ENCODE data around the gene RPL32.

RPL32 gene

DNA sequence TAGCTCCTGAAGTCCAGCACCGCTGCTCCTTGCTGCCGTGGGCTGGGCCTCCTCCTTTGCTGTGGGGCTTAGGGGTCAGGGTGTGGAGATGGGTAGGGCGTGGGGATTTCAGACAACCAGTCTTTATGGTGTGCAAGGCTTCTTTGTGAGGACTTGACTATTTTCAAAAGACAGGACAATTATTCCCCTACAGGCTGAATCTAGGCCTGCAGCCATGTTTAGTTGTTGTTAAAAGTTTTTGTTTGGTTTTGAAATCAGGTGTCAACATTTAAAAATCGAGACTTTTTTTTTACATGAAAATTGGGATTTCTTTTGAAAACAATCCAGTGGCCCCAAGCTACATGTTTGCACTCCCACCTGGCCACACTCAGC is 10.6 kb downstream of the RPL32 start:
- DNase-seq, result no peak

DNA sequence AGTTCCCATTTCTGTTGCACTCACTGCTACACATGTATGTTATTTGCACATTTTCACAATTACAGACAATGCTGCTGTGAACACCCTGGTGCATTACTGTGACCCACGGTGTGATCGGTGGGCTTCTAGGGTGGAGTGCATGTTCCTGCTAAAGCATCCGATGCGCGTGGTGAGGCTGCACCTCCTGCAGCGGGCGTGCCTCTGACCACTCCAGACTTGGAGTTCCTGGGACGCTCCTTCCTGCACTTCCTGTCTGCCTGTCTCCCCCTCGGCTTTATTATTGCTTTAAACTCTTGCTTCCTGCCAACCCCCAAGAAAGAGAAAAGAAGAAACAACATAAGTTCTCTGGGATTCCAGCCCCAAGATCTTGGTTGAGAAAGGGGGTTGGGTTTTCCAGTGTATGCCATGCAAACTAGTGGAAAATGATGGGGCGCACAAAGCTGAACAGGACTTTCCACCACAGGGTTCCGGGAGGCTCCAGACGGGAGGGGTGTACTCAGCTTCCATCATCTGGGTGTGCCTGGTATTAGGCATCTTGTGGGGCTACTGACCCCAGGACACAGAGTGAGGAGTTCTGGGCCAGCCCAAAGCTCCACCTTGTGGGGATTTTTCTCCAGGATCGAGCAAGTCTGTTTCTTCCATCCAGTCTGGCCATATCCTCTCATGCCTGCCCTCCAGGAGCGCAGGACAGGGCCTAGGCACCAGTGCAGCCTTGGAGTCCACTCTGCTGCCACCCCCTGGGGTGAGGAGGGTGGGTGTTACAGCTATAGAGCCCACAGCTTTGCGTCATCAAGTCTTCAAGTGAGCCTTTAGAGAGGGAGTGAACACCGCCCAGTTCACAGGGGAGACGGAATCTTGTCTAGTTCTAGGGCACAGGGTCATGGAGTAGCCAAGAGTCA is 11.2 kb downstream of the RPL32 start:
- no peak for DNase-seq

GRCh38 chr3:12829404-12829803 is 12.0 kb downstream of the RPL32 start:
- DNase-seq, result no peak

DNA sequence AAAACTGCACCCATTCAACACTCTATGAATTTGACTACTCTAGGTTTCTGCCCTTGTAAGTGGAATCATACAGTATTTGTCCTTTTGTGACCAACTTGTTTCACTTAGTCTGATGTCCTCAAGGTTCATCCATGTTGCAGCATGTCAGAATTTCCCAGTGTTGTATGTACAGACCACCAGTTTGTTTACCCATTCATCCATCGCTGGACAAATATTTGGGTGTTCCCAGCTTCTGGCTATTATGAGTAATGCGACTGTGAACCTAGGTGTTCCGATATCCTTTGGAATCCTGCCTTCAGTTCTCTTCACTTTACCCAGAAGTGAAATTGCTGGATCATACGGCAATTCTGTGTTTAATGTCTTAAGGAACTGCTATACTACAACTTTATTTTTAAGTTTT is 12.6 kb downstream of the RPL32 start:
- no peak for DNase-seq

DNA sequence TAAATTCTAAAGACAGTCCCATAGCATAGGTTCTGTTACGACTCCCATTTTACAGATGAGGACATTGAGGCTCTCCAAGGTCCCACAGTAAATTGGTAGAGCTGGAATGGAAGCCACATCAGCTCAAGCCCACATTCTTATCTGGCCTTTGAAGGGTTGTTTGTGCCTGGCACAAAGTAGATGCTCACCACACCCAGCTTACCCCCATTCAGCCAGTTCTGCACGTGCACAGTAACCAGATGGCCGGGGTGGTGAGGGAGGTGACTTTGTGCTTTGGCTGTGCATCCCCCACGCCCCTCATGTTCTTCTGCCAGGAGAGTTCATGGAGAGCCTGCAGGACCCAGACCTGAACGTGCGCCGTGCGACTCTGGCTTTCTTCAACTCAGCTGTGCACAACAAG is 16.2 kb downstream of the RPL32 start:
- DNase-seq, result no peak

GRCh38 chr3:12824299-12824698 is 17.1 kb downstream of the RPL32 start:
- no peak for DNase-seq

DNA sequence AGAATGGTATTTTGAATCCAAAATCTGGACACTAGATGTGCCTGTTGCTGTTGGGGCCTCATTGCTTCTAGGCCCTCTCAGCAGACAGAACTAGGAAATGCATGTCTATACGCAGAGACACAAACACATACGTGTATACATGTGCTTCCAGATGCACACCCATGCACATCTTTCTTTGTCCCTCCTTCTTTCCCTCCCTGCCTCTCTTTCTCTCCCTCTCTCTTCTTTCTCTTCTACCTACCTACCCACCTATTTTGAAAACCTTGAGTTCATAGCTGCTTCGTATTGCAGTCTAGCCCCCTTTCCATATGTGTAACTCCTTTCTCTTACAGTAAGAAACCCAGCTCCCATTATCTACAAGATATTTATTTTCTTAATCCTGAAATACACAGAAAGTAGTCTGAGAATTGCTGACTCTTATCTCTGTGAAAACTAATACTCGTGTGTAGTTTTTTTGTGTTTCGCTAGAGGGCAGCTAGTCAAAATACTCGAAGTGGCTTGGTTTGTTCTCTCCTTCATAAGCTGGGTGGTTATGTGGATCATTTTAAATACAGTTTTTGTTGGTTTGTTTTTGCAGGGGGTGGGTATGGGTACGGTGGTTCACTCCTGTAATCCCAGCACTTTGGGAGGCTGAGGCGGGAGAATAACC is 18.5 kb downstream of the RPL32 start:
- no peak for DNase-seq

- no peak for DNase-seq
Observed at GRCh38 chr3:12818773-12819172, 22.6 kb downstream of the RPL32 start.

GRCh38 chr3:12818273-12818672 is 23.1 kb downstream of the RPL32 start:
- DNase-seq, result no peak

DNA sequence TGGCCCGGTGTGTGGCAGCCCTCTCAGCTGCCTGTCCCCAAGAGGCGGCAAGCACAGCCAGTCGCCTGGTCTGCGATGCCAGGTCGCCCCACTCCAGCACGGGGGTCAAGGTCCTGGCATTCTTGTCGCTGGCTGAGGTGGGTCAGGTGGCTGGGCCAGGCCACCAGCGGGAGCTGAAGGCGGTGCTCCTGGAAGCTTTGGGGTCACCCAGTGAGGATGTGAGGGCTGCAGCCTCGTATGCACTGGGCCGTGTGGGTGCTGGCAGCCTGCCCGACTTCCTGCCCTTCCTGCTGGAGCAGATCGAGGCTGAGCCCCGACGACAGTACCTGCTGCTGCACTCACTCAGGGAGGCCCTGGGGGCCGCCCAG is 24.0 kb downstream of the RPL32 start:
- DNase-seq, result no peak

GRCh38 chr3:12816521-12817342 is 24.6 kb downstream of the RPL32 start:
- DNase-seq, result no peak

- no peak for DNase-seq
Observed at GRCh38 chr3:12815719-12816118, 25.6 kb downstream of the RPL32 start.

GRCh38 chr3:12815078-12815477 is 26.3 kb downstream of the RPL32 start:
- no peak for DNase-seq

DNA sequence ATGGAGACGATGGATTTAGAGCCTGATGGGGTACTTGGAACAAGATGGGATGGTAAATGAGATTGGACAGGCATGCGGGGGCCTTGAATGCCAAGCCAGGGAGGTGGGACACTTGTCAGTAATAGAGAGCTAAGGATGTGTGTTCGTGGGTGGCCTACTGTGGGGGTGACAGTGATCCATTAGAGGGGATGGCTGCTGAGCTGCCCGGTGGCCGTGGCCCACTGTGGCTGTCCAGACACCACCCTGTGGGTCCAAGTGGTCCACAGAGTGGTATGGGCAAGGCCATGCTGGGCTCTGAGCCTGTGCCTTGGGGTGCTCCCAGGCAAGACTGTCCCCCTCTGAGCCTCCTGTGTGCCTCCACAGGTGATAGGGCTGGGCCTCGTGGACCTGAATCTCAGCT is 27.4 kb downstream of the RPL32 start:
- no peak for DNase-seq

DNA sequence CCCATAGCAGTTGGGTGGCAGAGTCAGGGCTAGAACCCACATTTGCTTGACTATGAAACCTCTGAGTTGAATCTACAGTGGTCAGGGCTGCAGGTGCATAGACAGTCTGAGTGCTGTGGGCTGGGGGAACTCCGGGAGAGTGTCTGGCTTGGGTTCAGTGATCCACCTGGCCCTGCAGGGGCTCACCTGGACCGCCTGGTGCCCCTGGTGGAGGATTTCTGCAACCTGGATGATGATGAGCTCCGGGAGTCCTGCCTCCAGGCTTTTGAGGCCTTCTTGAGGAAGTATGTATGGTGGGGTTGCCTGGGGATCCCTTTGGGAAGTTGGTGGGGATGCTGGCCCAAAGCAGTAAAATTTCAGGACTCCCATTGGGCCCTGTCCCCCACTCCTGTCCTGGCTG is 28.6 kb downstream of the RPL32 start:
- DNase-seq, result no peak

GRCh38 chr3:12810961-12811360 is 30.4 kb downstream of the RPL32 start:
- DNase-seq, result no peak

- DNase-seq, result peak; percentile 97
Observed at GRCh38 chr3:12810013-12810780, 31.2 kb downstream of the RPL32 start.

DNA sequence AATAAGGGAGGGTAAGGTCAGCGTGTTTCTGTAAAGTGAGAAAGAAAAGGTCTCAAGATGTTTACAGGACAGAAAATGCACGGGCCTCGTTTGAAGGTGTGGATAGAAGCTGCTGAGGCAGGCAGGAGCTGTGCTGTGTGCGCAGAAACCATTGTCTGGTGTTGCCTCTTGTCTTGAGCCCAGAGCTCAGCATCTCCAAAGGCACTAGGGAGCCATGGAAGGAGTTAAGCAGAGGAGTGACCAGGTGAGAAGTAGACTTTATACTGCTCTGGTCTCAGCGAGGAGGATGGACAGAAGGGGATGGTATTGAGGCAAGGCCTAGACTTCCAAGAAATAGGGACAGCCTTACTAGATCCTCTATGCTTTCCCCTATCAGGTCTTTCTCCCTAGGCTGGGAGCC is 31.9 kb downstream of the RPL32 start:
- DNase-seq, result no peak

DNA sequence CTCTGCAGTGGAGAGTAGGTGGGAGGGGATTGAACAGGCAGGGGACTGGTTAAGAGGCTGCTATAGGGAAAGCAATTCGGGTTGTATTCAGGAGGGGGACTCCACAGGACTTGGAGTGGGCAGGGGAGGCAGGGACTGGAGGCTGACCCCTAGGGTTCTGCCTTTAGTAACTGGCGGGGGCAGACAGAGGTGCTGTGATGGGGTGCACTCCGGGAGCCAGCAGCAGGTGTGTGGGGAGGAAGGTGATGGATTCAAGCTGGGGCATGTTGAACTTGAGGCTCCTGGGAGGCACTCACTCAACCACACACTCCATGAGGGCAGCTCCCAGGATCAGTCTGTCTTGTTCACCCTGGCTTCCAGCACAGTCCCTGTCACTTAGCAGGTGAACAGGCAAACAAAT is 32.4 kb downstream of the RPL32 start:
- no peak for DNase-seq

GRCh38 chr3:12808587-12808986 is 32.8 kb downstream of the RPL32 start:
- DNase-seq, result no peak

DNA sequence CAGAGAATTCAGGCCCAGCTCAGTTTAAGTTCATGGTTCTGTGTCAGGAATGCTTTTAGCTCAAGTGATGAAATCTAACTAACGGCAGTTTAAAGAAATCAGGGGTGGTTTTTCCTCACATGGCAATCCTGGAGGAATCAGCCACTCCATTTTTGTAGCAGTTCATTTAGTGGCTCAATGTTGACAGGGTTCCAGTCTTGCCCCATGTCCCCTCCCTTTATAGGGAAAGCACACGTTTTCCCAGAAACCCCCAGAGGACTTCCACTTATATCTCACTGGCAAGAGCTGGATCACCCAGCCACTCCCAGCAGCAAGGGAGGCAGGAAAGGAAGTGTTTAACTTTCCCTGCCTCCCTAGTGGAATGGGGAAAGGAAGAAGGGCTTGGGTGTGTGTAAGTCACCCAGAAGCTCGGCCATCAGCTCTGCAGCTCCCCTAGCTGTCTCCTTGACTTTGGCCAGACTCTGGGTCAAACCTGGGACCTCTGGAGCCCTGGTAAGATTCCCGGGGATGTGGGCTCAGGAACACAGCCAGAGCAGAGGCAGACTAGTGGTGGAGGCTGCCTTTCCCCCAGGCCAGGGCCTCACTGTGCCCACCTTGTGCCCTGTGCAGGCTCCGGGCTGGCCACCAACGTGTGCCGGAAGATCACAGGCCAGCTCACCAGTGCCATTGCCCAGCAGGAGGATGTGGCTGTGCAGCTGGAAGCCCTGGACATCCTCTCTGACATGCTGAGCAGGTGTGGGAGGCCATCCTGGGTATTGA is 33.6 kb downstream of the RPL32 start:
- no peak for DNase-seq

GRCh38 chr3:12807066-12807465 is 34.3 kb downstream of the RPL32 start:
- DNase-seq, result no peak
